HL-60 (cell line): Measurements from ENCODE around the gene SPDYE2B.
"Not testable (repeated sequence)": the region's sequence is repeated elsewhere in the genome, so short reads cannot be mapped to it uniquely, and the experiment has no call there.

Experiments used
- POLR2AphosphoS5 ChIP-seq: IDR thresholded peaks from 2 replicates; pipeline ENCODE4 v1.6.1; 2012; ENCODE audit warnings: low read depth
- SPI1 ChIP-seq: IDR thresholded peaks from 2 replicates; pipeline ENCODE4 v1.6.1; 2012; ENCODE audit warnings: low read depth, mild to moderate bottlenecking, borderline replicate concordance
- TF ChIP-seq, protein P1 (sequence below): IDR thresholded peaks from one replicate; pipeline ENCODE4 v1.5.1; 2011; ENCODE audit warnings: low read length, control low read depth, inconsistent platforms; ENCODE audit not compliant: insufficient read depth
- TF ChIP-seq, protein P2 (sequence below): IDR thresholded peaks from 2 replicates; pipeline ENCODE4 v1.6.1; 2012; ENCODE audit warnings: low read depth; ENCODE audit not compliant: insufficient replicate concordance

- TF ChIP-seq, protein P1, sequence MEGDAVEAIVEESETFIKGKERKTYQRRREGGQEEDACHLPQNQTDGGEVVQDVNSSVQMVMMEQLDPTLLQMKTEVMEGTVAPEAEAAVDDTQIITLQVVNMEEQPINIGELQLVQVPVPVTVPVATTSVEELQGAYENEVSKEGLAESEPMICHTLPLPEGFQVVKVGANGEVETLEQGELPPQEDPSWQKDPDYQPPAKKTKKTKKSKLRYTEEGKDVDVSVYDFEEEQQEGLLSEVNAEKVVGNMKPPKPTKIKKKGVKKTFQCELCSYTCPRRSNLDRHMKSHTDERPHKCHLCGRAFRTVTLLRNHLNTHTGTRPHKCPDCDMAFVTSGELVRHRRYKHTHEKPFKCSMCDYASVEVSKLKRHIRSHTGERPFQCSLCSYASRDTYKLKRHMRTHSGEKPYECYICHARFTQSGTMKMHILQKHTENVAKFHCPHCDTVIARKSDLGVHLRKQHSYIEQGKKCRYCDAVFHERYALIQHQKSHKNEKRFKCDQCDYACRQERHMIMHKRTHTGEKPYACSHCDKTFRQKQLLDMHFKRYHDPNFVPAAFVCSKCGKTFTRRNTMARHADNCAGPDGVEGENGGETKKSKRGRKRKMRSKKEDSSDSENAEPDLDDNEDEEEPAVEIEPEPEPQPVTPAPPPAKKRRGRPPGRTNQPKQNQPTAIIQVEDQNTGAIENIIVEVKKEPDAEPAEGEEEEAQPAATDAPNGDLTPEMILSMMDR = not testable (repeated sequence)
- TF ChIP-seq SPI1, POLR2AphosphoS5: not testable (repeated sequence)
- TF ChIP-seq, protein P2, sequence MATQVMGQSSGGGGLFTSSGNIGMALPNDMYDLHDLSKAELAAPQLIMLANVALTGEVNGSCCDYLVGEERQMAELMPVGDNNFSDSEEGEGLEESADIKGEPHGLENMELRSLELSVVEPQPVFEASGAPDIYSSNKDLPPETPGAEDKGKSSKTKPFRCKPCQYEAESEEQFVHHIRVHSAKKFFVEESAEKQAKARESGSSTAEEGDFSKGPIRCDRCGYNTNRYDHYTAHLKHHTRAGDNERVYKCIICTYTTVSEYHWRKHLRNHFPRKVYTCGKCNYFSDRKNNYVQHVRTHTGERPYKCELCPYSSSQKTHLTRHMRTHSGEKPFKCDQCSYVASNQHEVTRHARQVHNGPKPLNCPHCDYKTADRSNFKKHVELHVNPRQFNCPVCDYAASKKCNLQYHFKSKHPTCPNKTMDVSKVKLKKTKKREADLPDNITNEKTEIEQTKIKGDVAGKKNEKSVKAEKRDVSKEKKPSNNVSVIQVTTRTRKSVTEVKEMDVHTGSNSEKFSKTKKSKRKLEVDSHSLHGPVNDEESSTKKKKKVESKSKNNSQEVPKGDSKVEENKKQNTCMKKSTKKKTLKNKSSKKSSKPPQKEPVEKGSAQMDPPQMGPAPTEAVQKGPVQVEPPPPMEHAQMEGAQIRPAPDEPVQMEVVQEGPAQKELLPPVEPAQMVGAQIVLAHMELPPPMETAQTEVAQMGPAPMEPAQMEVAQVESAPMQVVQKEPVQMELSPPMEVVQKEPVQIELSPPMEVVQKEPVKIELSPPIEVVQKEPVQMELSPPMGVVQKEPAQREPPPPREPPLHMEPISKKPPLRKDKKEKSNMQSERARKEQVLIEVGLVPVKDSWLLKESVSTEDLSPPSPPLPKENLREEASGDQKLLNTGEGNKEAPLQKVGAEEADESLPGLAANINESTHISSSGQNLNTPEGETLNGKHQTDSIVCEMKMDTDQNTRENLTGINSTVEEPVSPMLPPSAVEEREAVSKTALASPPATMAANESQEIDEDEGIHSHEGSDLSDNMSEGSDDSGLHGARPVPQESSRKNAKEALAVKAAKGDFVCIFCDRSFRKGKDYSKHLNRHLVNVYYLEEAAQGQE = not testable (repeated sequence)
These were observed at the start of gene SPDYE2B for GRCh38 chr7:102649924-102650323.
